SIG-M5 (cell line): ENCODE results near the gene UBE2D2.

ENCODE experiments used
- DNase-seq: peaks from one replicate; lab custom pipeline; 2025; lab: John Stamatoyannopoulos, UW

UBE2D2 gene

DNA sequence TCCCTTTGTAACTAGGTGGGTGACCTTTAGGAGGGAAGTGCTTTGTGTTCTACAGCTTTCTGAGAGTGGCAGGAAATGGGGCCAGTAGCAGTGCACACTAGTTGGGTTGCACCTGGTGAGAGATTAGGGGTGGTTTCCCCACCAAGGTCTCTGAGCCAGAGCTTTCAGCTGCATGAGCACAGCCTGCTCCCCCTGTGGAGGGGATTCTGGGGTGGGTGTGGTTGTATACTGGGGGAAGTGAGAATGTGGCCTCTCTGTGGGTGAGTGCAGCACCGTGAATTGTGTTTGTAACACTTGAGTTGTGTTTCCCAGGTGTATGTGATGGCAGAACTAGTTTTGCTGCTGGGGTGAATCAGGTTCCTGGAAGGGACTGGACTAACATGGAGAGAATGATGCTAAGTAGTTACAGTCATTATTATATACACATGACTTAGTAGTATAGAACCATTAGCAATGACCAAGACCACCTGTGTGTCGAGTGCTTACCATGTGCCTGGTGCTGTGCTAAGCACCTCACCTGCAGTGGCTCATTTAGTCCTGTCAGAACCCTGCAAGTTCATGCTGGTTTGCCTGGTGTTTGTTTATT, 75.2 kb downstream of the UBE2D2 start:
- no peak for DNase-seq

DNA sequence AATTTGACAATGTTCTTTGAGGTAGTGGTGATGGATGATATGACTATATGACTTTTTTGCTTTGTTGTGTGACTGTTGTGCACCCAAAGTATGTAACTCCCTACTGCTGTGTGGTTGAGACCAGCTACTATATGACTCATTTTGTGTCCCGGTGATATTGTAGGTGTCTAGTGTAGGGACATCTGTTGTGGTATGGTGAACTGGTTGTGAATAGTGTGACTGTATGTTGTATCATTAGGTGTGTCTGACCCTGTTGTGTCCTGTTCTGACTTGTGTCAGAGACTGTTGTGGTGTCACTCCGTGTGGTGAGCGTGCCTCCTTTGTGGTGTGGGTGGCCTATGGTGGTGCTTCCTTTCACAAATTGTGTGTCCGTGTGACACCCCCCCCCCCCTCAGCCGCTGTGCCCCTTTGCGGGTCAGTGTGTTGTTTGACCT, 75.9 kb downstream of the UBE2D2 start:
- DNase-seq: no peak

DNA sequence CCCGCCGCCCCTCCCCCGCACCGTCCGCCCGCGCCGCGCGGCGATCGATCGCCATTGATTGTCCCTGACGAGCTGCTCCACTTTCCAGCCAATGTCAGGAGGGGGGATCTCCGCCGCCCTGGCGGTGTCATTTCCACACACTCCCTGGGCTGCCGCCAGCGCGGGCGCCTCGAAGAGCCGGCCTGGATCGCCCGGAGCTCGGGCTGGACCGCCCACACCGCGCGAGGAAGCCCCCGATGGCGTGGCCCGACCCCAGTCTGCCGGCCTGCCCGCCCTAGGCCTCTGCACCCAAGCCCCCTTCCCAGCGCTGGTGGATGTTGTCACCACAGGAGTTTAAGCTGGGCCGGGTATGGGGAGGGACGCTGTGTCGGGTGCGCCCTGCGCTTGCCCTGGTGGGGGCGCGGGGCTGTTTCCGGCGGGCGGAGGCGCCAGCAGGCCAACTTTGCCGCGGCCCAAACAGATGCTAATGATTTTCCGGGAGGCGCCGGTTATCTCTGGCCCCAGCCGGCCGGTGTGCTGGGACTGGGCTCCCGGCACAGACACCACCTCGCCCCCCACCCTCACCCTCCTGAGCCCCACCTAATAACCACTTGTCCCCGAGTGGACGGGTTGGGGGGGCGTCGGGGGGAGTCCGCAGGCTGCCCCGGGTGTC, 76.4 kb downstream of the UBE2D2 start:
- DNase-seq: no peak

DNA sequence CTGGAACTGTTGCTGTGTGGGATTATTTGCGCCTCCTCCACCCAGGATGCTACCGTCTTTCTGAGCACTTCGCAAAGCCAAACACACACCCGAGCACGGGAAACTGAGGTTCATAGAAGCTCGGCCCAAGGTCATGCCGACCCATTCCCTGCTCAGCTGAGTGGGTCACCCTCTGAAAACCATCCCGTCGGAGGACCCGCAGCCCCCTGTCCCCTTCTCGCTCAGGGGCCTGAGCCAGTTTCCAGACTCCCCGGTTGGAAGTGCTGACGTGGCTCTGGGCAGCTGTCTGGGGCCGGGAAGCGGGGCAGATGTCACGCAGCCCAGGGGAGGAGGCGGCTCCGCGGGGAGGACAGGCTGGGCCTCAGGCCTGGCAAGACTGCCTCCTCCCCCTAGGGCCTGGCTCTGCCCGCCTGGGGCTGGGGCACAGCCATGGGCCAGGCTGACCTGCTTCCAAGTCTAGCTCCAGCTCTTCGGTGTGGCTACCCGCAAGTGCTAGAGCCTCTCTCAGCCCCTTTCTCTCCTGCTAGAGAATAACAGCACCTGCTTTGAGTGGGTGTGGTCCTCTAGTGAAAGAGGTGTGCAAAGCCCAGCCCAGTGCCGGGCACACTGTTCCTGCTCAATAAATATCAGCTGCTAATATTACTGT, 77.1 kb downstream of the UBE2D2 start:
- no peak for DNase-seq

DNA sequence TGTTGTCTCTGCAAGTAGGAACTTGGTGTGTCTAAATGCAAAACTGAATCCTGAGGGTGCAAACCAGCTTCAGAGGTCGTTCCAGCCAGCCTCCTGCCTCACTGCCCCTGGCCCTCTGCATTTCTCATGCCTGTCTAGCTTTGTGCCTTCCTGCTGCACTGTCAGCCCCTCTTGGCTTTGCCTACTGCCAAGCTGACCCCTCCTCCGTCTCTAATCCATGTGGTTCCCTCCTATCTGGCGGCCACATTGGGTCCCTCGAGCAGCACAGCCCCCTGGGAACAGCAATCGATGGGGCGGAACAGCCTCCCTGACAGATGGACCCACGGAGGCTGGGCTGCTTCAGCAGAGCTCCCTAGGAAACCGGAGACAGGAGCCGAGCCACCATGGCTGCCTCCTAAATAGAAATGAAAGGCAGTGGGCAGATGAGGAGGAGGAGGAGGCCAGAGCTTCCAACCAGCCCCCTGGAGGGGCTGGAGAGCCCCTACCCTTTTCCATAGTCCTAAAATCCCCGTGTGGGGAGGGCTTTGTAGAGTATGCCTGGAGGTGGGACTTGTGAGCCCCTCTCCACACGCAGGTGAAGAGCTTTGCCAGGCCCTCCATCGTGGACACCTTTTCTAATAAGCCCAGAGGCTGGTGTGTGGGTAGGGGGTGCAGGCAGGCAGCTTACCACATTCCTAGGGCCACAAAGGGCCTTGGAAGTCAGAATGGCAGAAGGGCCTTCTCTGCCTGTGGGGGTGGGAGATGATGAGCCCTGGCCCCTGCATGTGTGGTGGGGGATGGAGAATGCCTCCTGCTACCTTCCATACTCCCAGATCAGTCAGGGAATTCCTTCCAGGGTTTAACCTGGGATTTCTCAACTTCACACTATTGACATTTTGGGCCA, 77.8 kb downstream of the UBE2D2 start:
- no peak for DNase-seq

DNA sequence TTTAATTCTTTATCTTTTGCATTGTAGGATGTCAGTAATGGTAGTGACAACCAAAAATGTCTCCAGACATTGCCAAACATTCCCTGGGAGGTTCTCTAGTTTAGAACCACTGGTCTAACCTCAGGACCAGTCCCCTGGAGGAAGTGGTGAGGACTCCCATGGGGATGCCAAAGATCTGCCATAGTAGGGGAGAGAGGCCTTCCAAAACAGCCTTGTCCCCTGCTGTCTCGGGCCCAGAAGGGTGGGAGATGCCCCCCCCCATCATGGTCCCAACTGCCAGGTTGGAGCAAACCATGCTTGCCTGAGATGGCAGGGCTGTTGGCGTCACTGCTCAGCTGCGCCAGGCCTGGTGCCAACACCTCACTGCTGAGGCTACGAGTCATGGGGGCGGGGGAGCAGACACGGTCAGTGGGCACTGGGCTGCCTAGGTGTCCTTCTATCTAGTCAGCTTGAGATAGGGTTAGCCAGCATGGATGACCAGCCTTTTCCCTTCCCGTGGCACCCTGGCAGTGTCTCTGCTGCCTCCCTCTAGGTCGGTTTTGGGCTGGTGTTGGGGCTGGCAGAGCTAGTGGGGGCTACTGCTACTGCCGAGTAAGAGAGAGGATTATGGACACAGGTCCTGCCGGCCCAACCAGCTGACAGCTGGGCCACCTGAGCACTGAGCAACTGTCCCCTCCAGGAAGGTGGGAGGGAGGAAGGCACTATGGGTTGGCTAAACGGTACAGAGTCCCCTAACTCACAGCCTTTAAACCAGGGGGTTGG, 78.7 kb downstream of the UBE2D2 start:
- DNase-seq: no peak

DNA sequence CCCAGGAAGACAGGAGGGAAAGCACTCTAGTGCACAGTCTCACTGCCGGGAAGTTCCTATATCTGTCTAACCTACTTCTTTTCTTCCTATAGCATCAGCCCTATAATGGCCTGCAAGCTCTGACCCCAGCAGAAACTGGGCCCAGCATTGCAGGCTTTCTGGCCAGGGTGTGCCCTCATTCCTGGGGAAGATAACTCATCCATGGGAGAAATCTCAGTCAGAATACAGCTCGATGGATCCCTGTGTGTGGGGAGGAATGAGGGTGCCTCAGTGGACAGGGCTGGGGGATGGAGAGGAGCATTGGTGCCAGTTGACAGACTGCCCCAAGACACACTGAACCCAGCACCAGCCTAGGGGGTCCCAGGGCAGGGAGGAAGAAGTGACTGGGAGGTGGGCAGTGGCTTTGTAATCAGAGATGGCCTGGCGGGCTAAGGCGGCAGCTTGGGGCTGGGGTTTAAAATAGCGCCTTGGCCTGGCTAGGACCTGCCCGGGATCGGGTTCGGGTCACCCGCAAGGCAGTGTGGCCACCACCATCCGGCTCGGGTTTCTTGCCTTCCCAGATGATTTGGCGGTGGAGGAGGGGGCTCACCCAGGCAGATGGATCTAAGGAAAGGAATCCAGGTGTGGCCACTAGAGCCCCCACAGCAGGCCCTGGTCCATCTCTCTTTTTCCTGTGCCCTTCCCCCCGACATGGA, 79.4 kb downstream of the UBE2D2 start:
- no peak for DNase-seq

DNA sequence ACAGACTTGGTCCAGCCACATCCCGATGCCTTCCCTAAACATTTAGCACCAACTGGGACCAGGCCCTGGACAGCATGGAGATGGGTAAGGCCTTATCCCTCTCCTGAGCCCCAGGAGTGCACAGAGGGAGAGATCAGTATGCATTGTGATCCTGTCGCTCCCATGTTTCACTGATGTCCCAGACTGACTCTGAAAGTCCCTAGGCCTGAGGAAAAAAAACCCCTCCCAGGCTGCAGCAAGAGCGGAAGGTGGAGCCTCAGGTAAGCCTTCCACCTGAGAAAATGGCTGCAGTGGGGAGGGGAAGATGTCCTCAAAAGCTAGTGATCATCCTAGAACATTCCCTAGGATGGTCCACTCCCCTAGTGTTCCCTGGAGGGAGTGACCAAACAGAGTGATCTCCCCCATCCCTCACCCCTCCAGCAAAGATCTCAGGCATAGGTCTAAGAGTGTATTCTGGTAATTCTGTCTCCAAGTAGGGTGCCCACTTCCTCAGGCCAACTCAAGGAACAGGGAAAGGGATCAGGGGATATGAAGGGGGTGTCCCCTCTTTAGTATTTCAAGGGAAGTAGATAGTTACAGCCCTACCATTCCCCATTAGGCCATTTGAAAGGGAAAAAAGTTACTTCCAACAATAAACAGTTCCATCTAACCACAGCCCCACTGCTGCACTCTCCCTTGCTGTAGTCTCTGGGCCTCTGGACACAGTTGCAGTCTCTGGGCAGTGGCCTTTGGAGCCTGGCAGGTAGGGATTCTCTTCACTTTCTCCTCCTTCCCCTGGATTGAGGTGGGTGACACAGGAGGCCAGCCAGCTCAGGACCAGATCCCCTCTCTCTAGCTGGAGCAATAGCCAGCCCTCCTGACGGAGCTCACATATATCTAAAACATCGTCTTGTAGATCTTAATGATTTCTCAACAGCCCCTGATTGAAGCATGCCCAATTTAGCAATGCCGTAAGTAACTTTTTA, 80.3 kb downstream of the UBE2D2 start:
- no peak for DNase-seq

DNA sequence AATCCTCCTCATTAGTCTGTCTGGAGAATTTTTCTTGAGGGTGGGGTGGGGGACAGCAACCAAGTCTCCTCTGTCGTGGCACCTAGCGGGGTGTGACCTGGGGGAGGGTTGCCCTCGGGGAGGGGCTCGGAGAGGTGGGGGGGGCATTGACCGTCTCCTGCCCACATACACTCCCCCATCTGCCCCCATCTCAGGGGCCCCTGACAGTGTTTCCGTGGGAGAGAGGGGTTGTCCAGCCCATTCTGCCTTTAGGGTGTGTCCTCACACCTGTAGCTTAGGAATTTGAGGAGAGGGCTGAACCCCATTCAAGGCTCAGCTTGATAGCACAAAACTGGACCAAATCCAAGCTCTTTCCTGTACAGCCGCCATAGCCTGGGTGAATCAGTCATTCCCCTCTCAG, 81.1 kb downstream of the UBE2D2 start:
- no peak for DNase-seq

DNA sequence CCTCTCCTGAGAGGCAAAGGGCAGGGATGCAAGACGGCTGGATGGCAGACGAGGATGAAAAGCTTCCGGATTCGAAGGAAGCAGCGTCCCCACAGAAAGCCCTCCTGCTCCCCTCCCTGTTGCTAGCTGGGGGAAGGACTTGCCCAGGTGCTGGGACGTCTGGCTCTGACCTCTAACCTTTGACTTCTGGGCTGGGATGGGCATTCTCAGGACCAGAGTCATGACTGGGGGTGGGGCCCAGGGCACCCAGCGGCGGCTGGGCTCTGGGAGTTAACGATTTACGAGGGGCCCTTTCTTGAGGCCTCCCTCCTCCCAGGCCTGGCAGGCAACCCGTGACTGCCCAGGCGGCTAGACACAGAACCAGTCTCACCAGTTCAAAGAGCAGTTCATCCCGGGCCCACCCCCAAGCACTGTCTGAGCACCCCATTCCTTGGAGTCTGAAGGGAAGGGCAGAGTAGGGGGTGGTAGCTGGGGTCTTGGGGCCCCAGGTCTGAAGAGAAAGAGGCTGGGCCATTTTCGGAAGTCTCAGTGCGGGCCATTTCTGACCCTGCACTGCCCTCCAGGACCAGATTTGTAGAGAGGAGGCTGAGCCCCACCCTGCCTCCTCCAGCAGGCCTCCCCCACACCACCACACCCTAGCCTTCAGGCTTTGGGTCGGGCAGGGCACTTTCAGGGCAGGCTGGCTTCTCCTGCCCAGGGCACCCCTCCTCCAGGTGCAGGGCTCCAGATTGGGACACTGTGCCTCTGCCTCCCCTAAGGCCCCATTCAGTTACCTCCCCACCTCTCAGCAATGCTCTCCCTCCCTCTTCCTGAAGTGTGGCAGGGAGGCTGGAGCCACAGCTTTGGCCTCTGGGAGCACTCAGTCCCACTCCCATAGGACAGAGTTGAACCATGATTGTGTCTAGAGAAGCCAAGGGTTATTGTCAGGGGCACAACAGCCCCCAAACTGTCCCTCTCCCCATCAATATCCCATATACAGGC, 82.0 kb downstream of the UBE2D2 start:
- no peak for DNase-seq

DNA sequence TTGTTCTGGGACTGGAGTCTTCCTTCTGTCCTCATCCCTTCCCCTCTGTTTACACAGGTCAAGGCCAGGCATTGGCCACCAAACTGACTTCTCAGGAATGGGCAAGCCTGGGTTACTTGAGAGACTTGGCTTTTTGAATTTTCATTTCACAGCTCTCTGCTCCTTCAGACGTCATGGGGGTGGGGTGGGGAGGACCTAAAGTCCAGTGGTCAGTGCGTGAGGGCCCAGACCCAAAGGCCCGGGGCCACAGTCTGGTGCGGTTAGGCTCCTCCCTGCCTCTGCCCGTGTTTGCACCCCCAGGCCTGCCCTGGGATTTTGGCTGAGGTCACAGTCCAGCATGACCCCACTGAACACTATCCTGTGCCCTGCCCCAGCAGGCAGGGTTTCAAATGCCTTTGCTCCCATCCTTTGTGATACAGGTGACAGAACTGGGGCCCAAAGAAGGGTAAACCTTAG, 82.9 kb downstream of the UBE2D2 start:
- no peak for DNase-seq

DNA sequence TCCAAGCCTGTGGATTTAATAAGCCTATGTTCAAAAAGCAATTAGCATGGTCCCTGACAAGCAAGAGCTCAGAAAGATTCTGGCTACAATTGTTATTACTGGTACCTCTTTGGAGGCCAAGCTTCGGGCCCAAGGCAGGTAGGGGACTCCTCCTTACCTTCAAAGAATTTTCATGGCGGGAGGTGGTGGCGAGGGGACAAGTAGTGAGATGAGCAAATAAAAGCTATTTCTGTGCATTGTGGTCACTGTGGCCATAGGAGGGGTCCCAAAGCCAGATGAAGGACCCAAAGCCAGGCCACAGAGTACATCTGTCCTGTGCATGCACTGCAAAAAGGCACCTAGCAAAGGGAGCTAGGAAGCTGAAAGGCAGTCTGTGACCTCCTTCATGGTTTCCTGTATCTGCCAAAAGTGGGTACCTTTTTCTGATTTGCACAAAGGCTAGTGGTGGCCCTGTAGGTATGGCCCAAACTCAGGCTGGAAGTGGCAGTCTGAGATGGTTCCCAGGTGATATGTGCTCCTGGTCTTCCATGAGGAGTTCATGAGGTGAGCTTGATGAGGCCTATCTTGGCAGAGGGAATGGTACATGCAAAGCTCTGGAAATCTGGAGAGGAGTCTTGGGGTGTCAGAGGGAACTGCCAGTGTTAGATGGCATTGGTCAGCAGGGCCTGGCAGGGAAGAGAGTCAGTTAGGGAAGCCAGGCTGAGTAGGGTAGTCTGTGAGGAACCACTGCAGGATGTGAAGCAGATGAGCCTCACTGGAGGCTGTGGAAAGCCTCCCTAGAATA, 83.7 kb downstream of the UBE2D2 start:
- no peak for DNase-seq

DNA sequence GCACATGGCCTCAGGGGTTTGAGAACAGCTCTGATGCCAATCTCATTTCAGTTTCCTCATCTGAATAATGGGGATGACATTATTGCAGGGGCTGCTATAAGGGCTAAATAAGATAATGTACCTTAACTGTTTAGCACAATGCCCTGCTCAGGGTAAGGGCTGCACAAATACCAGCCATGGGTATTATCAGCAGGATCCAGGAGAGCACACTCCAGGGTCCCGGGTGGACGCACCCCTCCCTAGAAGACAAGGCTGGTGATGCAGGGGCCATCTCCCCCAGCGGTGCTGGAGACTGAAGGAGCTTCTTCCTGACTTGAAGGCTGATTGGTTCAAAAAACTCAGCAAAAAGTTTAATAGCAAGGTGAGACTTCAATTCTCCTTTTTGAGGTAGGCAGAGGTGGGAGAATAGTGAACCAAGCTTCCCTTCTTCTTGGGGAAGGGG, 84.3 kb downstream of the UBE2D2 start:
- no peak for DNase-seq

DNA sequence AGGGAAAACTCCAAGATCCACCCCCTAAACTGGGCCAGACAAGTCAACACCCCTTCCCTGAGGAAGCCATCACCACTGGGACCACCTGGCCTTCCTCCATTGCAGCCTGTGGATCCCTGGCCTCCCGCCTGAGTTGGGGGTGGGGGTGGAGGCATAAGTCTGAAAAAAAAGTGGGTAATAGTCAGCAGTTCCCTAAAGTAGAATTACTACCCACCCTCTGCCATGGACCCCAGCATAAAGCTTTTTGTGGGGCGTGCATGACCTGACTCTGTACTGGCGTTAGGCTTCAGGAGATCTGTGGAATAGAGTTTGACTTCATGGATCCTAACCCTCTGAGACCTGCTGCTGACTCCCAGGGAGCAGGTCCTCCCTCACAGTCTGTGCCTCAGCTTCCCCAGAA, 85.0 kb downstream of the UBE2D2 start:
- DNase-seq: no peak

DNA sequence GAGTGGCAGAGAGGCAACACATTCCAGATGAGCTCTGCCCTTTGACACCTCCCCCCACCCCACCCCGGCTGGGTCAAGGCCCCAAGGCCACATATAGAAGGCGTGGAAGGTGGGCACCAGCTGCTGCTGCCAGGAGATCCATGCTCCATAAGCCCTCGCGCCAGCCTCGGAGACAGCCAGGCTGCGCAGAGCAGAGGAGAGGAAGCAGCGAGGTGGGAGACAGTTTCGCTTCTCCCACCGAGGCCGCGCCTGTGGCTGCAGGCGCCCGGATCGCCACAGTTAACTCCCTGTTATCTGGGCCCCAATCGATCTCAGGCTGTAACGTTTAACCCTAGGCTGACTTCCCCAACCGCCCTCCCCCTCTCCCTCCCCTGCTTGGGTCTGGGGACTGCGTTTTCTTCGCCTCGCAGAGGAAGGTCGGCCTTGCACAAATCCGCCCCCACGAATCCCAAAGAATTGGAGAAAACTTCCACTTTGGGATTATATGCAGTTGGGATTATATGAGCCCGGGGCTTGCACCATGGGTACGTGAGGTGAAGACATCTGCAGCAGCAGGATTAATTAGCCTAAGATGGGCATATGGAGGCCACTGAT, 85.9 kb downstream of the UBE2D2 start:
- peak; percentile 66 for DNase-seq

DNA sequence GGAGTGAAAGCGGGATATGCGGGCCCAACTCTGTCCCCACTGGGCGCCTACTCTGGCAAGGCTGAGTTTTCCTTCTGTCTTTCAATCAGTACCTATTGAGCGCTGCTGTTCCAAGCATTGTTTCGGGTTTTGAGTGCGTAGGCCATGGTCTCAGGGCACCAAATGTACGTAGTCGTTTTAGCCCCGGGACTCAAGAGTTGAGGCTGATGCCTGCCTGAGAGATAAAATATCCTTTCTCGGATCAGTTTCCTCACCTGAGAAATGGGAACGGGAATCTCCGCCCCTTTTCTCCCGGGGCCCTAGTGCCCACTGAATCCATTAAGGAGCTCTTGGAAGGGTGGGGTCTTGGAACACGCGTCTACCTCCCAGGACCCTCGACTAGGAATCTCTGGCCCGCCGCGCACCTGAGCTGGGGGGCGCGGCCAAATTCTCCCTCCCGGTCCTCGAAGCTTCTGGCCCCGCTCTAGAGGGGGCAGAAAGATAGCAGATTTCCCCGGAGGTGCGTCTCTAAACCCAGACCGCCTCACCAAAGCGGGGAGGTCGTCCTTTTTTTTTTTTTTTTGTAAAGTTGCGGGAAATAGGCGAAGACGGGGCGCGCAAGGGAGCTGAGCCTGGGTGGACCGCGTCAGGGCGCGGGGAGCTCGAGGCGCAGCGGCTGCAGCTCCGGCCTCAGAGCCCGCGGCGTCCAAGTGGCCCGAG, 86.5 kb downstream of the UBE2D2 start:
- DNase-seq: no peak
